Measurements from ENCODE around the gene IQCC. TPM values are rescaled to one million over a fixed set of nuclear protein-coding genes. Genes with fewer than 3 reads are reported as not detected.
"Not testable (repeated sequence)": the region's sequence is repeated elsewhere in the genome, so short reads cannot be mapped to it uniquely, and the experiment has no call there.

Gene IQCC
- polyA plus RNA-seq (ENCODE audit: insufficient read length) = 3.8 TPM

DNA sequence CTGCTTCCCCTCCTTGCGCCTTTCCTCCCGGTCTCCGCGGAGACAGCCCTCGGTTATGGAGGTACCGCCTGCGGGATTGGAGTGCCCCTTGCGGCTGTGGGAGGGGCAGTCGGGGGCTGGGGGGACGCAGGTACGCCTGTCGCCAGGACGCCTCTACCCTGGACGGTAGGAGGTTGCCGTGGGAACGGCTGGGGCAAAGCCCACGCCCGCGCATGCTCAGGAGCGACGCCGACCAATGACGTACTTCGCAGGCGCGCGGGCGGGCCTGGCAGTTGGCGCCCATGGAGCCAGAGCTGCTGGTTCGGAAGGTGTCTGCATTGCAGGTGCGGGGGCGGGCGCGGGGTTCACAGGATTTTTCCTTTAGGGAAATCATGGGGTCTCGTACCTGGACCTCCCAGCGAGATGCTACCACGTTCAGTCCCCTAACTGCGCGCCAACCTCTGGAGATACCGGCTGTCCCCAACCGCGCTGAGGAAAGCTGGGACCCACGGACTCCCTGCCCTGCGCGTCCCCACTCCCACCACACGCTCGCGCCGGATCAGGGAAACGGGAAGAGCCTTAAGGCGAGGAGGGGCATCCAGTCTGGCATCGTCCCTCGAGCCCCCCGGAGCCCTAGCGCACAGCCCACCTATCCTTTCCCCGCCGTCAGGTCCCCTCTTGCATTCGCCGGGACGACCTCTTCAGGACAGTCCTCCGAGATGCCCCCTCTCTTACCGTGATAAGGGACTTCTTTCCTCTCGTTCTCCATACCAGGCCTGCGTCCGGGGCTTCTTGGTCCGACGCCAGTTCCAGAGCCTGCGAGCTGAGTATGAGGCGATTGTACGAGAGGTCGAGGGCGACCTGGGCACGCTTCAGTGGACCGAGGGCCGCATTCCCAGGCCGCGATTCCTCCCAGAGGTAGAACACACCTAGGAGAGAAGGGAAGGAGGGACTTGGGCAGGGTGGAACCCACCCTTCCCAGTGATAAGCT lies at the start of gene IQCC:
IQCC (plus strand) TSS at position 271 of the 970 bp plus-strand sequence; CDS start at position 282, 11 bp downstream.
- DNase-seq = peak; percentile 88

DNA sequence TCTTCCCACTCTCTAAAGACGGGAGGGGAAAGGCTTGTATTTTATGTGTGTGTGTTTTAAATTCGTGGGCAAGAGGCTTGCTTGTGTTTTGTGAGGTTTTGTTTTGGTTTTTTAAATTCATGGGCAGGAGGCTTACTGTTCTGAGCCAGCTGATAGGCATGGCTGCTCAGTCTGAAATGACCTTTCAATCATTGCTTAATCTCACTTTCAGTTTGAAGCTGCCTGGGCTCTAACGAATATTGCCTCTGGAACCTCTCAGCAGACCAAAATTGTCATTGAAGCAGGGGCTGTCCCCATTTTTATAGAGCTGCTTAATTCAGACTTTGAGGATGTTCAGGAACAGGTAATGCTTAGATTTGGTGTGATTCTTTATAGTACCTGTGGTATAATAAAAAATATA lies 46.3 kb upstream of the IQCC start:
- no peak for DNase-seq

DNA sequence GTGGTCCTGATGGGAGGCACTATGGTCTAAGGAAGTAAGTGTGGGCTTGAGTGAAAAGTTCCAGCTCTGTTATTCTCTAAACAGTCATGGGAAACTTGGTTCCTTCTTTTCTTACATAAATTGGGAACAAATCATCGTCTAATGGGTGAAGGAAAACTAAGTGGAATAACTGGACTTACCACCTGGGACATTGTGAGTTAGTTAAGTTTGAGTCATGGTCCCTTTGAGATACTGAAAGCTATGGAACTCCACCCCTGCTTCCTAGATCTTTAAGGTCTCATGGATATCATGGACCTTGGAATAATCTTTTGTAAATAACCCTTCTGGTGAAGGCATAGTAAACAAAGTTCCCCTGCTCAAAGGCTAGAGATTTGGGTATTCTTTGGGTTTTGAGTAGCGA lies 42.1 kb upstream of the IQCC start:
- no peak for DNase-seq

DNA sequence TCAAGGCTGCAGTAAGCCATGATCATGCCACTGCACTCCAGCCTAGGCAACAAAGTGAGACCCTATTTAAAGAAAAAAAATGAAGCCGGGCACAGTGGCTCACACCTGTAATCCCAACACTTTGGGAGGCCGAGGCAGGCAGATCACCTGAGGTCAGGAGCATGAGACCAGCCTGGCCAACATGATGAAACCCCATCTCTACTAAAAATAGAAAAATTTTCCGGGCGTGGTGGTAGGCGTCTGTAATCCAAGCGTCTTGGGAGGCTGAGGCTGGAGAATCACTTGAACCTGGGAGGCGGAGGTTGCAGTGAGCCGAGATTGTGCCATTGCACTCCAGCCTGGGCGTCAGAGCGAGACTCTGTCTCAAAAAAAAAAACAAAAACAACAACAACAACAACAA lies 39.8 kb upstream of the IQCC start:
- not testable (repeated sequence) for DNase-seq

DNA sequence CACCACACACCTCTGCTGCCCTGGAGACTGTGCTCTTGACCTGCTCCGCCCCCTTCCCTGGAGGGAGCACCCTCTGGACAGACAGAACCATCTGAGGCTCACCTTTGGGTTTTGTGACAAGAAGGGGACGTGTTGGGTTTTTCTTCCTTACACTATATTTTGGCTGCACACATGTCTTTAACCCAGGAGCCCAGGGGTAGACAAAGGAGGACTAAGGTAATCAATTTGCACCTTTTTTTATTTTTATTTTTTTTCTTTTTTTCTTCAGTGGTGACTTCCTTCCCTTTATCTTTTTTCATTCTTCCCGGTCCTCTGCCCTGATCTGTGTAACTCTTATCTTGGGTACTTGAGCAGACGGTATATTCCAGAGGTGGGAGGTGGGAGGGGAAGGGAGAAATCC lies 34.5 kb upstream of the IQCC start:
- no peak for DNase-seq

DNA sequence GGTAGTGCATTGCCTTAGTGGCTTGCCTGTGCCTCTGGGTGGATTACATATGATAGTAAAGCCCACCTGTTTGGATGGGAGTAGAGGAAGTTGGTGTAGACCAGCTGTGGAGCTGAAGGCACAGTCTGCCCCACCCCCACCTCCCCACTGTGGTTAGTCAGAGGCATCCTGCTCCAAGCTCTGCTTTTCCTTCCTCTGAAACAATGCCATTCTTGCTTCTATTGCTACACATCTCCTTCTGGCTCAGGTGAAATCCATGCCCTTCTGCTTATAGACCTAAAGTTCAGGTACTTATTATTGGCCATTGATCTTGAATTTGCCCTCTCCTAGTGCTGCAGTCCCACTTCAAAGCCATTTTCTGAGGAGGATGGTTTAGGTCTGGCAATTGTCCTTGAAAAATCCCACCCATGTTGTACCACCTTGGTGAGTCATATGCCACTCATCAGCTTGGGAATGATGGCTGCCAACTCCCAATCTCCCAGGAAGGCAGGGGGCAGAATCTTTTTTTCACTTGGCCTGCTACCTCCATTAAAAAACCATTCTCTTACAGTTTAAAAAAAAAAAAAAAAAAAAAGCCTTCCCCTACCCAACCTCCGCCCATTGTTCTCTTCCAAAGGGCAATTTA lies 32.7 kb upstream of the IQCC start:
- no peak for DNase-seq

DNA sequence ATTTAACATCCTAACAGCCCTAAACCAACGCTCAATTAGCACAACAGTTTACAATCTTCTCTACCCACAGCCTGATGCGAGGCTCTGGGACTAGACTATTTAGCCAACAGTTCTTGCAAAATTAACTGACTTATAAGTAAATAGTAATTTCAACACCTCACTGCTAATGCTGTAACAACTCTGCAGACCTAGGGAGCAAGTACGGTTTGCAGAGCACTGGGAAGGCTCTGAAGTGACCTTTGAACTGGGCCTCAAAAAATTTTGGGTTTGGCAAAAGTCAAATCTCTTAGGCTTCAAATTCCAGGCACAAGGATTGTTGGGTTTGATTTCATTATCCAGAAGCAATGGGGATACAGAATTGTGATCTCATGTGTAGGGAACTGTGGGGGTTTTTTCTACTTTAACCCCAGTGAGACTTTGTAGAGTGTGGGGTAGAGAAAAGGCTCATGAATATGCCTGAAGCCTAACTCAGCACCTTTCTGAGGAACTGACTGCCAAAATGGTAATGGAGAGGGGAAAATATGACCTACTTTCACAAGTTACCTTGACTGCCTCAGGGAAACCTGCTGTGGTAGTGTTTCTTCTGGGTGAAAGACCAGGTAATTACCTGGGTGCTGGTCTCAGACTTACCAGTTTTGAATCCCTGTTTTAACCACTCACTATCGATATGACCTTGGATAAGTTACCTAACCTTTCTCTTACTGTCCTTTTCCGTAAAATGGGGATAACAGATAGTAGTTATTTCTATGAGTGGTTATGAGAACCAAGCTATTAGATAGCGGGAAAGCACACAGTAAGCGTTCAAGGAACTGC lies 26.9 kb upstream of the IQCC start:
- no peak for DNase-seq

DNA sequence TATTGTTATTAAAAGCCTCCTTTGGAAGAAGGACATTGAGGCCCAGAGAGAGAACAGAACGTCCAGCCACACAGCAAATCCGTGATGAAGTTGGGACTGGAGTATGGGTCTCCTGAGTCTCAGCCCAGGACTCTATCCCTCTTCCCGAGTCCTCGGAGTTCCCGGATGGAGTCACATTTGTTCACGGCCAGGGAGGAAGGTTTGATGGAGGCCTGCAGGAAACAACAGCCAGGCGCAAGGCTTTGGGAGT lies 26.4 kb upstream of the IQCC start:
- DNase-seq = no peak

DNA sequence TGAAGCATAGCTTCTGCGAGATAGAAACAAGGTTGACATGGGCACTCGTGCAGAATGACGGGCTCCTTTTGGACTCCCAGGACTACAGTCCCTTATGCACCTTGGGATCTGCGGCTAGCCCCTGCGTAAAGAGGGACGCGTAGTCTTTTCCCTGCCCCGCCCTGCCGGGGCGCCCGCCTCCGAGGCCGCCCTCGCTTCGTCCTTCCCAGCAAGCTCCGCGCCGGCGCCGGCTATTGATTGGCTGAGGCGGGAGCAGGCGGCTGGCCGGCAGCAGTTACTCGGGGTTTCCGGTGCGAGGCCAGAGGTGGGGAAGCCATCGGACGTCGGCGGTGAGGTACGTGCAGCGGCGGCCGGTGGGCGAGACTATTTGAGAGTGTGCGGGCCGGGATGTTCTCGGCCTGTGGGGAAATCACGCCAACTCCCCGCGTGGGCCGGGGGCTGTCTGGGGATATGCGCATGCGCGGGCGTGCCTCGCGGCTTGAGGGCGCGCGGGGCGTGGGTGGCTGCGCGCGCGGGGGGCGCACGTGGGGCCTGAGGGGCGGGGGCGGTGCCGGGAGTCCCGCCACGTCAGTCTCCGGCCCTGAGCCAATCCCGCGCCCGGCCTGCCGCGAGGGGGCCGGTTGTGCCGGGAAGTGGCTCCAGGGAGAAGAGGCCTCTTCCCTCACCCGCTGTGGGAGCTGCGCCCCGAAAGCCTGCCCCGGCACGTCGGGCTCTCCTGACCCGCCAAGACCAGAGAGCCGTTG lies 25.9 kb upstream of the IQCC start, which contains the start of gene TXLNA:
TXLNA (plus strand) TSS at position 233 of the 743 bp plus-strand sequence. CDS start 671 bp downstream, outside the sequence.
- peak; percentile 95 for DNase-seq

DNA sequence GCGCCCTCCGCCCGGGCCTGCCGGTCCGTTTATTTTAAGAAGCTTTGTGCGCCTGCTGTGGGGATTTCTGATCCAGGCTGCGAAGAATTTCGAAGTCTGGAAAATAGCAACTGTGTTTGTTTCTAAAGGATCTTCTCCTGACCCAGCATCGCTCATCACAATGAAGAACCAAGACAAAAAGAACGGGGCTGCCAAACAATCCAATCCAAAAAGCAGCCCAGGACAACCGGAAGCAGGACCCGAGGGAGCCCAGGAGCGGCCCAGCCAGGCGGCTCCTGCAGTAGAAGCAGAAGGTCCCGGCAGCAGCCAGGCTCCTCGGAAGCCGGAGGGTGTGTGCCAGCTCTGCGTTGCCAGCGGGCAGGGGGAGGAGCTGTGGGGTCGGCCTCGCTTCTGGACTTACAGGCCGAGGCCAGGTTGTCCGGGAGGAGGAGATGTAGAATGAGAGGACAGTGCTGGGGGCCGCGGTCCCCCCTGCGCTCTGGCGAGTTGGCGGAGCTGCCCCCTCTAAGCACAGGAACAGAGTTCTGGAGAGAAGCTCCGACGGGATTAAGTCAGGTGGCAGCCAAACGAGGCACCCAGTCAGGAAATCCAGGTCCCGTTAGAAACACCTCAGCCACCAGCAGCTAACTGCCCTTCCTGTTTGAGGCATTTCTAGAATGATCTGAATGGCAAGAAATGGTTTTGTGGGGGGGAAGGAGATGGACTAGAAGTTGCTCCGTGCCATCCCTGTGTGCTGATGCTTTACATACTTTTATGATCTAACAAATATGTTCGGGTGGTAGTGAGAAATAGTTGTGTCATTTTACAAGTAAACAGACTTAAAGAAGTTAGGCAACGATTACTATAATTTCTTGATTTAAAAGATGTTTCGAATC lies 25.0 kb upstream of the IQCC start:
- DNase-seq = peak; percentile 40

DNA sequence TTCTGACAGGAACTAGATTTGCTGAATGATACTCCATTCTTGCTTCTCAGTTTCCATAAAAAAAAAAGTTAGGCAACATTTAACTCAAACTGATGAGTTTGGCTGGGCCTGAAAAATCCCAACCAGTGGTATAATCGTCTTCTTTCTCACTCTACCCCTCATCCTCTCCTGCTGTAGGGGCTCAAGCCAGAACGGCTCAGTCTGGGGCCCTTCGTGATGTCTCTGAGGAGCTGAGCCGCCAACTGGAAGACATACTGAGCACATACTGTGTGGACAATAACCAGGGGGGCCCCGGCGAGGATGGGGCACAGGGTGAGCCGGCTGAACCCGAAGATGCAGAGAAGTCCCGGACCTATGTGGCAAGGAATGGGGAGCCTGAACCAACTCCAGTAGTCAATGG lies 24.4 kb upstream of the IQCC start:
- no peak for DNase-seq

DNA sequence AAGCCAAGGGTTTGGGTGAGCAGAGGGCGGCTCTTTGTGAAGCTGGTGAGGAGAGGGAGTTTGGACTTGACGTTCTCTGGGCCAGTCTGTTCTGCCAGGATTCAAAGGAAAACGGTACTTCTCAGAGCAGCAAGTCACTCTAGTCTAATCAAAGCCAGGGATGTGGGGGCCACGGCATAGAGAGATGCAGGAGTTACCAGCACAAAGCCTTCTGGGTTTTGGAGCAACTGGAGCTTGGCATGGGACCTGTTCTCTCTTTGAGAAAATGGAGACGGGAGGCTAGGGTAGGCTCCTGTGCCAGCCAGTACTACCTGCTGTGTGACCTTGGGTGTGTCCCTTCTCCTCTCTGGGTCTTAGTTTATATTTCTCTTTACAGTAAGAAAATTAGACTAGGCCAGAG lies 23.9 kb upstream of the IQCC start:
- DNase-seq = no peak

DNA sequence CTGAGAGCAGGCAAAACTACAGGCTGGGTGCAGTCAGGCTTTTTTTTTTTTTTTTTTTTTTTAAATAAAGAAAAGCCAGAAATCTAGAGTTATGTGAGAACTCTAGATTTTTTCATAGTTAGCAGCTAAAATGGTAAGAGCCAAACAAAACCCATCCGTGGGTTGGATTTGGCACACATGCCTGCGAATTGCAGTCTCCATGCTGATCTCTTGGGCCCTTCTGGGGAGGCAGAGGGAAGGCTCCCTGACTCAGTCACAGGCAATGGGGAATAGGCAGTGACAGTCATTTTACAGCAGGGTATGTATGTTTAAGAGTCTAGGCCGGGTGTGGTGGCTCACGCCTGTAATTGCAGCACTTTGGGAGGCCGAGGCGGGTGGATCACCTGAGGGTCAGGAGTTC lies 23.4 kb upstream of the IQCC start:
- DNase-seq = no peak

DNA sequence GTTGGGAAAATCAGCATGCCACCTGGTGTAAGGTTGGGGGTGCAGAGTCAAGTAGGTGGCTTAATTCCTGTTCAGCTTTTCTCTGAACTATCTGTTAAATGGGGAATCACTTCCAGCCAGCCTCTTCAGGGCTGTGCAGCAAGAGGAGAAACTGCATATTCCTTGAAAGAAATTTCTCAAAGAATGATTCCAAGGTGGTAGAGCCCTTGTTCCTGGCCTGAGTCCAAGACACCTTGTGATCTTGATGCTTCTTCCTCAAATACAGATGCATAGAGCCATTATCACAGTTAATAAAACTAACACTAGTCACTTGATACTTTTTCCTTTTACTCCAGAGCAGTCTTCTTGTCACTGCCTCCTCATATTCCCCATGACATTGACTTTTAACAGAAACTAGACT lies 20.8 kb upstream of the IQCC start:
- no peak for DNase-seq

DNA sequence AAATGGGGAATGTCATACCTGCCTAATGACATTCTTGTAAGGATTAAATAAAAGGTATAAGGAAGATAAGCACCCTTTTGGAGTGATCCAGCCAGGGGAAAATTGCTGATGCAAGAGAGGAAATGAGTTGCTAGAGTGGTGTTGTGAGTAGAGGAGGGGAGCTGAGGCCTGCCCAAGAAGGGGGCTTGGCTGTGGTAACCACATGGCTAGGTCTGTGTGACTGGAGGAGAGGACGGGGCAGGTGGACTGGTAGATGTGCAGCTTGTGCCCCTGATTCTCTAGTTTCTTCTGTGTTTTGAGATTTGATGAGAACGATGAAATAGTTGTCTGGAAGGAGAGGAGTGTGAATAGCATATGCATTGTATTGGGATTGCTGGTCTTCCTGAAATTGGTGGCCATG lies 19.4 kb upstream of the IQCC start:
- no peak for DNase-seq

DNA sequence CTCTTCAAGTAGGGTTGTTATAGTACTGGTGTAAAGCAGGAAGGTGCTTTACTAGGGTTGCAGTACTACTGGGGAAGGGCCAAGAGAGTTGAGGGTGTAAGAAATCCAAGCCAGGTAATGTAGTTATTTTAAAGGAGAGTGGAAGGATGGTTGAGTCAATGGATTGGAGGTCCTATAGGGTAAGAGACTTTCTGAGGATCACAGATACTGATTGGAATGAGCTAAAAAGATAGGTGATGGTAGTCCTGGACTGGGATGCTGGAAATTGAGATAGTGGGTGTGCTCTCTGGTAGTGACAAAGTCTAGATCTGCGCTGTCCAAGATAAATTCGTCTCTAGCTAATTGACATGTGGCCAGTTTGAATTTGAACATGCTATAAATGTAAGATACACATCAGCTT lies 19.0 kb upstream of the IQCC start:
- DNase-seq = no peak

DNA sequence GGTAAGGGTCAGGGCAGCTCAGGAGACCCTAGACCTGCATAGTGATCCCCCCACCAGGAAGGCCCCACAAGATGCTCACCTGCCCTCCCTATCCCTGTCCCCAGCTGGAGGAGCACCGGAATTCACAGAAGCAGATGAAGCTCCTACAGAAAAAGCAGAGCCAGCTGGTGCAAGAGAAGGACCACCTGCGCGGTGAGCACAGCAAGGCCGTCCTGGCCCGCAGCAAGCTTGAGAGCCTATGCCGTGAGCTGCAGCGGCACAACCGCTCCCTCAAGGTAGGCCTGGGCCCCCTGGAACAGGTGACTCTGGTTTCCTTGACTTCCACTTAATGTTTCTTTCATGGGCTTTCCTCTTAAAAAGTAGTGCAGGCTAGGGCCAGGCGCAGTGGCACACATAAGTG lies 17.6 kb upstream of the IQCC start:
- DNase-seq = no peak

DNA sequence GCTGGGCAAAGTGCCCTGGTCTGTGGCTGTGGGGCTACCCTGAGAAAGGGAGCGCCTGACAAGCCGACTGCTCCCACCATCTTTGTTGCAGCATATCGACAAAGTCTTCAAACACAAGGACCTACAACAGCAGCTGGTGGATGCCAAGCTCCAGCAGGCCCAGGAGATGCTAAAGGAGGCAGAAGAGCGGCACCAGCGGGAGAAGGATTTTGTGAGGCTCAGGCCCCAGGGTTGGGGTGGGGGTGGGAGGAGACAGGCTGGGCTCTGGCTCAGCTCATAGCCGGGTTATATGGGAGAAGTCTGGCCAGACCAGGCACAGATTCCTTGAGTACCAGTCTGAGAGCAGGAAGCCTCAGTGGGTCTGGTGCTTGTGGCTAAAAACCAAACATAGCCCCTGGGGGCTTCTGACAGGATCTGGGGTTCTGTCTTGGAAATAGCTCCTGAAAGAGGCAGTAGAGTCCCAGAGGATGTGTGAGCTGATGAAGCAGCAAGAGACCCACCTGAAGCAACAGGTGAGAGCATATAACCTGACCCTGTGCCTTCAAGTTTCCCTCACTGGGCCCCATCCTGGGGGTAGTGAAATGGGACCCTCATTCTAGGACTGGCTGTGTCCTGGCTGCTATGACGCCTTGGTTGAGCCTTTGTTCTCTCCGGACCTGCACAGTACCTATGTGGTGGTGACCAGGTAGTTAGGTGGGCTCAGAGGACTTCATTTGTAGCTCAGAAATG lies 13.1 kb upstream of the IQCC start:
- DNase-seq = no peak

DNA sequence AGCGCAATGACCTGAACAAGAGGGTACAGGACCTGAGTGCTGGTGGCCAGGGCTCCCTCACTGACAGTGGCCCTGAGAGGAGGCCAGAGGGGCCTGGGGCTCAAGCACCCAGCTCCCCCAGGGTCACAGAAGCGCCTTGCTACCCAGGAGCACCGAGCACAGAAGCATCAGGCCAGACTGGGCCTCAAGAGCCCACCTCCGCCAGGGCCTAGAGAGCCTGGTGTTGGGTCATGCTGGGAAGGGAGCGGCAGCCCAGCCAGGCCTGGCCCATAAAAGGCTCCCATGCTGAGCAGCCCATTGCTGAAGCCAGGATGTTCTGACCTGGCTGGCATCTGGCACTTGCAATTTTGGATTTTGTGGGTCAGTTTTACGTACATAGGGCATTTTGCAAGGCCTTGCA lies 10.5 kb upstream of the IQCC start:
- DNase-seq = no peak

DNA sequence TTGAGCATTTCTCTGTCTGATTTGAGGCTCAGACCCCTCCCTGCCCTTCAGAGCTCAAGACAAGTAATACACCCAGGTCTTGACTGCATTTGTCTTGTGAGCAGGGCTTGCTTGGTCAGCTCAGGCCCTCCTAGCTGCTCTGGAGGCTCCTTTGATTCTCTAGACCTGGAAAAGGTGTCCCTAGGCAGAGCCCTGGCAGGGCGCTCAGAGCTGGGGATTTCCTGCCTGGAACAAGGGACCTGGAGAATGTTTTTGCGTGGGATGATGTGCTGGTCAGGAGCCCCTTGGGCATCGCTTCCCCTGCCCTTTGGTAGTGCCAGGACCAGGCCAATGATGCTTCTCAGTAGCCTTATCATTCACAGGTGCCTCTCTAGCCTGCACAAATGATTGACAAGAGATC lies 9.9 kb upstream of the IQCC start:
- DNase-seq = no peak
